ENCODE results near the gene SND1.
"Not testable (repeated sequence)": the region's sequence is repeated elsewhere in the genome, so short reads cannot be mapped to it uniquely, and the experiment has no call there.

SND1 gene

DNA sequence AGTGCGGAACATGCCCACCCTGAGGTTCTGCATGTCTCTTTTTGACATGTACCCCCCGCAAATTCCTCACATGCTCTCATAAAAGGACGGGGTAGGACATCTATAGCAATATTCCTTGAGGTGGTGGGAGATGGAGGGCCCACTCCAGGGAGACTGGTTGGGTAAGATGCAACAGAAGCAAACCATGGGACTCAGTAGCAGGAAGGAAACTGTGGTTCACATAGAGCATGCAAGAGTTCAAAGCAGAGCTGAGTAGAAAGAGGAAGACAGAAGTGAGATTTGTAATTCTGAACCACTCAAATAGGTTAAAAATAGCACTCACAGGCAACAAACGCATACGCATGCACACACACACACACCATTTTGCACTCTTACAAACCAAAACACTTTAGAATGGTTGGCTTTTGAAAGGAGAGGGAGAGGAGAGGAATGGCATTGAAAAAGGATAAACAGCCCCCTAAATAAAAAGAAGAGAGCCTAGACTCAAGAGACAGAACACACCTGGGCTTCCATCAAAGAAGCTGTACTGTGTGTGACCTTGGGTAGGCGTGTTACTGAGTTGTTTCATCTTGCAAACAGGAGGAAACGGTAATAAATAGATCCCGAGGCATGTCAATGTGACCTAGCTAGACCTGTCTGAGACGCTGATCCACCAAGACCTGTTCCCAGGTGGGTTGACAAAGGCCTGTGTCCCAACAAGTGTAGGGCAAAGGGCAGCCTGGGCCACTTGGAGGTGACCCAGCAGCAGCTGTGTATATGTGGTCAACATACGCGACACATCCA lies 456.8 kb downstream of the SND1 start:
- TF ChIP-seq, protein P1, sequence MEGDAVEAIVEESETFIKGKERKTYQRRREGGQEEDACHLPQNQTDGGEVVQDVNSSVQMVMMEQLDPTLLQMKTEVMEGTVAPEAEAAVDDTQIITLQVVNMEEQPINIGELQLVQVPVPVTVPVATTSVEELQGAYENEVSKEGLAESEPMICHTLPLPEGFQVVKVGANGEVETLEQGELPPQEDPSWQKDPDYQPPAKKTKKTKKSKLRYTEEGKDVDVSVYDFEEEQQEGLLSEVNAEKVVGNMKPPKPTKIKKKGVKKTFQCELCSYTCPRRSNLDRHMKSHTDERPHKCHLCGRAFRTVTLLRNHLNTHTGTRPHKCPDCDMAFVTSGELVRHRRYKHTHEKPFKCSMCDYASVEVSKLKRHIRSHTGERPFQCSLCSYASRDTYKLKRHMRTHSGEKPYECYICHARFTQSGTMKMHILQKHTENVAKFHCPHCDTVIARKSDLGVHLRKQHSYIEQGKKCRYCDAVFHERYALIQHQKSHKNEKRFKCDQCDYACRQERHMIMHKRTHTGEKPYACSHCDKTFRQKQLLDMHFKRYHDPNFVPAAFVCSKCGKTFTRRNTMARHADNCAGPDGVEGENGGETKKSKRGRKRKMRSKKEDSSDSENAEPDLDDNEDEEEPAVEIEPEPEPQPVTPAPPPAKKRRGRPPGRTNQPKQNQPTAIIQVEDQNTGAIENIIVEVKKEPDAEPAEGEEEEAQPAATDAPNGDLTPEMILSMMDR (IDR thresholded peaks at IDR 0.05; ENCODE audit: insufficient read depth, missing control alignments): no peak
- FAIRE-seq (no peak), DNase-seq (ENCODE audit: insufficient read length, low spot score) (no peak)

DNA sequence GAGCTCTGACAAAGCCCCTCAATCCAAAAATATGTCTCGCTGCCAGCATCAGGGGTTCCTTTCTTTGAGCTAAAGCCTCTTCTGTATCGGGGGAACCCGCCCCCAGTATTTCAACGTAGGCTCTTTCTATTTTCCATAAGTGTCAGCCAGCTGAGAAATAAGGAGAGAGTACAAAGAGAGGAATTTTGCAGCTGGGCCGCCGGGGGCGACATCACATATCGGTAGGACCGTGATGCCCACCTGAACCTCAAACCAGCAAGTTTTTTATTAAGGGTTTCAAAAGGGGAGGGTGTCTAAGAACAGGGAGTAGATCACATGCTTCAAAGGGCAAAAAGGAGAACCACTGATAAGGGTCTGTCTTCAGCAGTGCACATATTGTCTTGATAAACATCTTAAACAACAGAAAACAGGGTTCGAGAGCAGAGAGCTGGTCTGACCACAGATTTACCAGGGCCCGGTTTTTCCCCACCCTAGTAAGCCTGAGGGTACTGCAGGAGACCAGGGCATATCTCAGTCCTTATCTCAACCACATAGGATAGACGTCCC lies 457.5 kb downstream of the SND1 start:
- not testable (repeated sequence) for FAIRE-seq; DNase-seq (ENCODE audit: insufficient read length, low spot score)

DNA sequence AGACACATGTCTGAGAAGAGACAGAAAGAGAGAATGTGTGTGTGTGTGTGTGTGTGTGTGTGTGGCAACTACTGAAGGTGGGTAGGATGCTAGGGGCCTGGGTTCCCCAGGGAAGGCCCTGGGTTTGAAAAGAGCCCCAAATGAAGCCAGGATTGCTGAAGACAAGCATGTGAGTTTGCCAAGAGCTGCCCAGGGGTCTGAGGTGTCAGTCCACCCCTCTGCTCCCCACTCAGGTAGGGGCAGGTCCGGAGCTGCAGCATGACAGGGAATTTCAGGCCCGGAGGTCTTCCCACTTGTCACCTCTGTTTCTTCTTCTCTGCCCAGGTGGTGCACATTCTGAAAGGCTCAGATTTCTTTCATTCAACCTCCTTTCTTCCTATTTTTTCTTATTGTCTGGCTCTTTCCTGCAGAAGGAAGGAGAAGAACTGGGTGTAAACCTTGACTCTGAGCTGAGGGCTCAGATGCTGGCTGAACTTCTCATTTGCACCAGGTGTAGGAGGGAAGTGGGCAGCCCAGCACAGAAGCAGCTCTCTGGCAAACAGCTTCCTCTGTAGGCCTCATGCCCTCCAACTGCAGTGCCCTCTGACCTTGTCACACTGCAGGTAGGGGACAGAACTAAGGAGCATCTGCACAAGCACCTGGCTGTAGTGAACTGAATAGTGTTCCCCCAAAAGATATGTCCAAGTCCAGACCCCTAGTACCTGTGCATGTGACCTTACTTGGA lies 458.8 kb downstream of the SND1 start:
- no peak for FAIRE-seq
- DNase-seq (ENCODE audit: insufficient read length, low spot score): no peak
- TF ChIP-seq, protein P1 (IDR thresholded peaks at IDR 0.05; ENCODE audit: insufficient read depth, missing control alignments): no peak

DNA sequence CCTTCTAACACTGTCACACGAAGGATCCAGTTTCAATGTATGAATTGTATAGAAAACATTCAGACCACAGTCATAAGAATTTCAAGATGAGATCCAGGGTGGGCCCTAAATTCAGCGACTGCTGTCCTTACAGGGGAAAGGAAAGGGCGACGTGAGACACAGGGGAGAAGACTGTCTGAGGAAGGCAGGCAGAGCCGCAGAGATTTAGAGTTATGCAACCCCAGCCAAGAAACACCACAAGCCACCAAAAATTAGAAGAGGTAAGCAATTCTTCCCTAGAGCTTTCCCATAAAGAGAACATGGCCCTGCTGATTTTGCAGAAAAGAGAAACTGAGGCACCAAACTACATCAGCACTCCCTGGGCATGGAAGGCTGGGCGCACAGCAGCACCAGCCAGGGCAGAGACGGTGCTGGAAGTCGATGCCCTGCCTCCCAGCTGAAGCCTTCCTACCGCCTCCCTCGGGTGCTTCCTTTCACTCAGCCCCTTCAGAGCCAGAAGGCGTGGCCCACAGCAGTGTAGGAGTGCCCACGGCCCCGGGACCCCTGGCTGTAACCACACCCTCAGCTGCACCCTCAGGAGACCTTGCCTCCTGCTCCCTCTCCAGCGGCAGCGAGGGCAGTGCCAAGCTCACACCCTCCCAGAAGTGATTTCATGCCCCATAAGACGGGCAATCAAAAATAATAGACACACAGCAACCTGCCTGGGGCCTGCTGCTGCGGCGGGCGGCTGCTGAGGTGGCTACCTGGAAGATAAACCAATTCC lies 460.2 kb downstream of the SND1 start:
- TF ChIP-seq, protein P1 (IDR thresholded peaks at IDR 0.05; ENCODE audit: insufficient read depth, missing control alignments): no peak
- DNase-seq (ENCODE audit: insufficient read length, low spot score) (no peak), FAIRE-seq (no peak)

DNA sequence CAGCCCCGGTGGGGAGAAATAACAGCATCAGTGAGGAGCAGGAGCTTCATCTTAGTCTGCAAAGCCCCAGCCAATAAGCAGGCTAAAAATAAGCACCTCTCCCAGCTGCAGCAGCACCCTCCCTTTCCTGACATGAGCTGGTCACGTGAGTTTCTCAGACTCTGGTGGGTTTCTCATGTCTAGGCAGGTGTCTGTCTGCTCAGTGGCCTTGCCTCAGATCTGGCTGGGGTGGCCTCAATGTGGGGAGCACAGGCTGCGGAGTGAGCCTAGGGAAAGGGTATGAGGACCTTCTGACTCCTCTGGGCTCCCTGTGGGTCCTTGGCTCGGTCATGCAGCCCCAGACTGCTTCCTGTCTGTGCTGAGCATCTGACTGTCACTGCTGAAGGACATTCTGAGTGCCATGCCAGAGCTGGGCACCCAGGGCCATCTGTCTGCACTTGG lies 460.8 kb downstream of the SND1 start:
- FAIRE-seq: no peak
- DNase-seq (ENCODE audit: insufficient read length, low spot score): no peak

DNA sequence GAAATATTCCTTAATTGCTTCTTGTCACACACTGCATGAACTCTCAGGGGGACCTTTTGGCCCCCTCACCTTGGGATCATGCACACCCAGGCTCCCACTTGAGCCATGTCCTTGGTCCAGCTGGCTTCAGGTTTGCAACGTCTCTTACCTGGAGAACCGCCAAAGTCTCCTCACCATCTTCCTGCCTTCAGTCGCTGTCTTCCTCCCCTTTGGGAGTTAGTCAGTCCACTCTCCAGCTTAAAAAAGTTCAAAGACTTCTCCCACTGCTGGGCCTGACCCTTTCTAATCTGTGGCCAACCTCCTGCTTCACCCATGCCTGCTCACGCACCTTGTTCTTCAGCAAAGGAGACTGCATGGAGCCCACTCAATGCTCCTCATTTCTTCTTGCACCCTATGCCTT lies 461.8 kb downstream of the SND1 start:
- DNase-seq (ENCODE audit: insufficient read length, low spot score): no peak
- FAIRE-seq: no peak
- TF ChIP-seq, protein P1 (IDR thresholded peaks at IDR 0.05; ENCODE audit: insufficient read depth, missing control alignments): no peak

More for the DNA sequence above, 460.8 kb downstream of the SND1 start:
- TF ChIP-seq, protein P1 (IDR thresholded peaks at IDR 0.05; ENCODE audit: insufficient read depth, missing control alignments): no peak

DNA sequence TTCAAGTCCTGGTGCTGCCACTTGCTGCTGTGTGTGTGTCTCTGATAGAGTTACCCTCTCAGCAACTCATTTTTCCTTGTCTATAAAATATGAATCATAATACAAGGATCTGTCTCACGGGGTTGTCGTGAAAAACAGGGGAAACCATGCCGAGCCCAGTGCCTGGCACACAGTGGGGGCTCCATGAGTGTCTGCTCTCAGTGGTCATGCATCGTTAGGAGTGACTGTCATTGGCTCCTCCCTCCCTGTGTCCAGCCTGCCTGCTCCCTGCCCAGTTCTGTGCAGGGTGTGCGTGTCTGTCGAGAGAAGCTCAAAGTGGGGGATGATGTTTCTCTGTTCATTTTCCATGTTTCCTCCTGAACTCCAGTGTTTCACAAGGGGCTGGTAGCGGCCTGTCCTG lies 462.8 kb downstream of the SND1 start:
- DNase-seq (ENCODE audit: insufficient read length, low spot score) (no peak), FAIRE-seq (no peak)
- TF ChIP-seq, protein P1 (IDR thresholded peaks at IDR 0.05; ENCODE audit: insufficient read depth, missing control alignments): no peak

Data from D721Med (cell line).